ENCODE measurements around the gene BMPER. TPM values are rescaled to one million over a fixed set of nuclear protein-coding genes. Genes with fewer than 3 reads are reported as not detected.

Gene BMPER
- total and polyA plus RNA-seq, 8 donors = 0.14 to 1.6 (median 0.46) TPM

DNA sequence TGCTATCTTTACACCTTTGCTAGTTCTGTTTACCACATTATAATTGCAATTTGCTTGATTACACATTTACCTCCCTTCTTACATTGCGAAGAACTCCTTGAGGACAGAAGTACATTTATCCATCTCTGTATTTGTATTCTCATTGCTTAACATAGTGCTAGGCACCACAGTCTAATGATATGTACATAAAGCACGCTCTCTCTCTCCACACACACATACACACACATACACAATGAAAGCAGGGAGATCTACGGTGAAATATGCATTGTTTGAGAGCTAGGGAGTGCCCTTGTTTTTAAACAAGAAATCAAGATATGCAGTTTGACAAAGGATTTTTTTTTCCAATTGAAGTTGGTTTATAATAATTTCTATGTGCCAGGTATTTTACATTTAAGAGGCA lies 148.7 kb downstream of the BMPER start:
- no peak for ATAC-seq
- no peak for FAIRE-seq
- H3K4me1 ChIP-seq = no peaks in the 10 kb centered on the region
- H3K36me3 ChIP-seq = no peaks in the 10 kb centered on the region
- H3K27ac ChIP-seq = no peak overlapping the region
- no peaks in the 10 kb centered on the region for H3K27me3 ChIP-seq
- H3K9me3 ChIP-seq = no peaks in the 10 kb centered on the region
- no peak for DNase-seq
- intact Hi-C loops (cut with DNase I) = no loop called here
- 52 to 56% methylated on average over 3 of the region's 3 CpGs for WGBS, 2 donors
- no peak overlapping the region for H3K4me3 ChIP-seq
- TF ChIP-seq, protein P1, sequence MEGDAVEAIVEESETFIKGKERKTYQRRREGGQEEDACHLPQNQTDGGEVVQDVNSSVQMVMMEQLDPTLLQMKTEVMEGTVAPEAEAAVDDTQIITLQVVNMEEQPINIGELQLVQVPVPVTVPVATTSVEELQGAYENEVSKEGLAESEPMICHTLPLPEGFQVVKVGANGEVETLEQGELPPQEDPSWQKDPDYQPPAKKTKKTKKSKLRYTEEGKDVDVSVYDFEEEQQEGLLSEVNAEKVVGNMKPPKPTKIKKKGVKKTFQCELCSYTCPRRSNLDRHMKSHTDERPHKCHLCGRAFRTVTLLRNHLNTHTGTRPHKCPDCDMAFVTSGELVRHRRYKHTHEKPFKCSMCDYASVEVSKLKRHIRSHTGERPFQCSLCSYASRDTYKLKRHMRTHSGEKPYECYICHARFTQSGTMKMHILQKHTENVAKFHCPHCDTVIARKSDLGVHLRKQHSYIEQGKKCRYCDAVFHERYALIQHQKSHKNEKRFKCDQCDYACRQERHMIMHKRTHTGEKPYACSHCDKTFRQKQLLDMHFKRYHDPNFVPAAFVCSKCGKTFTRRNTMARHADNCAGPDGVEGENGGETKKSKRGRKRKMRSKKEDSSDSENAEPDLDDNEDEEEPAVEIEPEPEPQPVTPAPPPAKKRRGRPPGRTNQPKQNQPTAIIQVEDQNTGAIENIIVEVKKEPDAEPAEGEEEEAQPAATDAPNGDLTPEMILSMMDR (IDR thresholded peaks at IDR 0.05) = no peak

DNA sequence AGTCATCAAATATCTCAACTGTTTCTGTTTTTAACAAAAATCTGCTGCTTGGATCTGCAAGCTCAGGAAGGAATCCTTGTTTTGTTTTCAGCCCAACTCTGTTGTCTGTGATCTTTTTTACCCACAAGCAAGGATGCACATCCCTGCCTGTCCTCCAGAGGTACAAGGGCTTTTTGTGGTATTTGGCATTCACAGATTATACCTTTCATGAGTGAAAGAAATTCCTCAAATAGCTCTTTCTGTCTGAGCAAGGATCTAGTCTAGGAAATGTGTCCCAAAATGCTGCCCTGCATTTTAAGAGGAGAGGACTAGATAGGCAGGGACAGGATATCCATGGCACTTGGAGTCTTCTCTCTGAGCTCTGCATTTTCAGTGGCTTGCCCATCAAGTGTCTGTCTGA lies 151.8 kb downstream of the BMPER start:
- intact Hi-C loops (cut with DNase I) = no loop called here
- H3K4me1 ChIP-seq = no peaks in the 10 kb centered on the region

DNA sequence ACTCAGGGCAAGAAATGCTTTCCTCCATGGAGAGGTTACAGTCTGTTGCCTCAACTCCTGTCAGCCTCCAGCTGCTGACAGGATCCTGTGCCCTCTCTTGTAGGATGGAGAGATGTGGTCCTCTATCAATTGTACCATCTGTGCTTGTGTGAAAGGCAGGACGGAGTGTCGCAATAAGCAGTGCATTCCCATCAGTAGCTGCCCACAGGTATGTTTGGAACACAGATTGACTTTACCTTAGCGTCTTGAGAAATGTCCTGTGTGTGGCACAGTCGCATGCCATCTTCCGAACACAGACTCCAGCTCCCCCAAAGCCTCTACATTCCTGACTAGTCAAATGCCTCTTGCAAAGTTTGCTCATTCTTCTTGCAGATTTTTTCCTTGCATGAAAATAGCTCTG lies 152.6 kb downstream of the BMPER start:
- Histone ChIP-seq H3K9me3 (no peaks in the 10 kb centered on the region), H3K4me1 (no peaks in the 10 kb centered on the region), H3K4me3 (no peak overlapping the region), H3K36me3 (no peaks in the 10 kb centered on the region), H3K27ac (no peak overlapping the region), H3K27me3 (no peaks in the 10 kb centered on the region)
- FAIRE-seq = no peak
- WGBS, 2 donors = 77 to 80% methylated on average over 5 of the region's 5 CpGs
- ATAC-seq = no peak
- TF ChIP-seq, protein P1 (IDR thresholded peaks at IDR 0.05) = no peak
- intact Hi-C loops (cut with DNase I) = no loop called here
- DNase-seq = no peak

More for the DNA sequence above, 151.8 kb downstream of the BMPER start:
- TF ChIP-seq, protein P1 (IDR thresholded peaks at IDR 0.05) = no peak
- no peak overlapping the region for H3K4me3 ChIP-seq
- H3K27me3 ChIP-seq = no peaks in the 10 kb centered on the region
- ATAC-seq (no peak), FAIRE-seq (no peak), DNase-seq (no peak)
- H3K27ac ChIP-seq = no peak overlapping the region
- no peaks in the 10 kb centered on the region for H3K9me3 ChIP-seq
- no peaks in the 10 kb centered on the region for H3K36me3 ChIP-seq

DNA sequence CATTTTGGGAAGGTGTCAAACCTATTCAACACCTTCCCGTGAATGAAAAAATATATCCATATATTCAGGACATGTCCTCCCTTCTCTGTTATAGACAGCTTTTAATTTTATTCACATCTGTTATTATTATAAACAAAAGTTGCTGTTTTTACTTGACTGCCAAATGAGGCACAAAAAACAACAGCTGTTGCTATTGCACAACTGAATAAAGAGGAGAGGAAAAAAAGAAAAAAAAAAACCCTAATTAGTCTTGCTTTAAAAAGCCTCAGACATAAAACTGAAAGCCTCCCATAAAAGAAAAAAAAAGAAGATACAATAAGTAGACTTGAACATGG lies 153.4 kb downstream of the BMPER start:
- TF ChIP-seq, protein P1 (IDR thresholded peaks at IDR 0.05) = no peak

DNA sequence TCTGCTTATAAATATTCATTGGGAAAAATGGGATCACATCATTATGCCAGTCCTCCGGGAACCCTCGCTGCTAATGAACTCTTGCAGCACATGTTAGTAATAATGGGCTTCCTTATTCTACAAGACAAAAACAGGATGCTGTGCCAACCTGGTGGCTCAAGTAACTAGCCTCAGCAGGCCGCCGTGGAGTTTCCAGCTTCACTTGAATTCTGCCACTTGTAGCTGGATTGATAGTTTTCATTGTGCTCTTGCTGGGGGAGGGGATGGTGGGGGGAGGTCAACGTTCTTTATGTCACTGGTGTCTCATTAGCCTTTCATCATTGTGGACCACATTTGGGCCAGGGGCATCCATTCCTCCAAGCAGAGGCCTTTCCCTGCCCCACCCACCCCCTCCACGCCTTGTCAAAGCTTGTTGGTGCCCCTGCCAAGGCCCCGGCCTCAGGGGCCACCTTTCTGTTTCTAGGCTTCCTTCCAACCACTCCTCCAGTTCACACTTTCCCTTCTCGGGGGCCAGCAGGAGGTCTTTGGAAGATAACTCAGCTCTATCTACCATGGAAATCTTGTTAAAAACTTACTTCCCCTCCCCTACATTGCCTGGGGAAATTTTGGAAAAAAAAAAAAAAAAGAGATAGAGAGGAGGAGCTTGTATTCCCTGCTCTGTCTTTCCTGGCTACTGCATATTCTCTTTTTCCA lies 153.9 kb downstream of the BMPER start:
- ATAC-seq (no peak), FAIRE-seq (no peak), DNase-seq (no peak)
- Histone ChIP-seq H3K4me1 (no peaks in the 10 kb centered on the region), H3K36me3 (no peaks in the 10 kb centered on the region), H3K27me3 (no peaks in the 10 kb centered on the region), H3K27ac (no peak overlapping the region), H3K4me3 (no peak overlapping the region), H3K9me3 (no peaks in the 10 kb centered on the region)
- TF ChIP-seq, protein P1 (IDR thresholded peaks at IDR 0.05) = no peak
- WGBS, 2 donors = 48 to 58% methylated on average over 8 of the region's 8 CpGs
- intact Hi-C loops (cut with DNase I) = no loop called here

More for the DNA sequence above, 153.4 kb downstream of the BMPER start:
- FAIRE-seq (no peak), ATAC-seq (no peak), DNase-seq (no peak)
- intact Hi-C loops (cut with DNase I) = no loop called here
- WGBS, 2 donors = 39 to 78% methylated on average over 1 of the region's 1 CpG
- no peak overlapping the region for H3K27ac ChIP-seq
- H3K27me3 ChIP-seq = no peaks in the 10 kb centered on the region
- H3K4me3 ChIP-seq = no peak overlapping the region
- H3K9me3 ChIP-seq = no peaks in the 10 kb centered on the region
- H3K36me3 ChIP-seq = no peaks in the 10 kb centered on the region
- no peaks in the 10 kb centered on the region for H3K4me1 ChIP-seq
